GM23248 (cell line): ENCODE data around the gene RELT. TPM values are rescaled to one million over a fixed set of nuclear protein-coding genes. Genes with fewer than 3 reads are reported as not detected.
A peak's percentile ranks its signal among the peaks of the same experiment; 100 is the strongest.

Experiments used
- DNase-seq: peaks from one replicate; pipeline ENCODE4 v3.0.0-alpha.2; 2015
- H2AFZ ChIP-seq: fragments of 200-600 bp; sonication (generic); 2 replicates; pipeline ENCODE4 v1.6.1; 2016; ENCODE audit warnings: antibody characterized with exemption
- H3F3A ChIP-seq: fragments of 200-600 bp; sonication (generic); 2 replicates; pipeline ENCODE4 v1.6.1; 2016; ENCODE audit warnings: mild to moderate bottlenecking, antibody characterized with exemption, mixed run types; ENCODE audit not compliant: insufficient read depth
- H3K27ac ChIP-seq: fragments of 200-600 bp; sonication (generic); 2 replicates; pipeline ENCODE4 v1.5.1; 2016; ENCODE audit warnings: mild to moderate bottlenecking
- H3K27me3 ChIP-seq: fragments of 200-600 bp; sonication (generic); replicated peaks from 2 replicates; pipeline ENCODE4 v1.6.1; 2016; ENCODE audit warnings: mild to moderate bottlenecking; ENCODE audit not compliant: insufficient read depth
- H3K36me3 ChIP-seq: fragments of 200-600 bp; sonication (generic); 2 replicates; pipeline ENCODE4 v1.6.1; 2016; ENCODE audit warnings: low read depth, mild to moderate bottlenecking
- H3K4me1 ChIP-seq: fragments of 200-600 bp; sonication (generic); 2 replicates; pipeline ENCODE4 v1.6.1; 2016; ENCODE audit warnings: mild to moderate bottlenecking; ENCODE audit not compliant: insufficient read depth
- H3K4me2 ChIP-seq: fragments of 200-600 bp; sonication (generic); one replicate; pipeline ENCODE4 v1.6.1; 2016; ENCODE audit warnings: mild to moderate bottlenecking; ENCODE audit not compliant: unreplicated experiment
- H3K4me3 ChIP-seq: fragments of 200-600 bp; sonication (generic); 2 replicates; pipeline ENCODE4 v1.5.1; 2016; ENCODE audit warnings: mild to moderate bottlenecking
- H3K79me2 ChIP-seq: fragments of 200-600 bp; sonication (generic); 2 replicates; pipeline ENCODE4 v1.6.1; 2016; ENCODE audit warnings: mild to moderate bottlenecking; ENCODE audit not compliant: insufficient read depth
- H3K9ac ChIP-seq: fragments of 200-600 bp; sonication (generic); 2 replicates; pipeline ENCODE4 v1.6.1; 2016; ENCODE audit warnings: mild to moderate bottlenecking
- H3K9me2 ChIP-seq: fragments of 200-600 bp; sonication (generic); 2 replicates; pipeline ENCODE4 v1.6.1; 2016; ENCODE audit warnings: mixed run types, mild to moderate bottlenecking, moderate library complexity; ENCODE audit not compliant: insufficient read depth
- H3K9me3 ChIP-seq: fragments of 200-600 bp; sonication (generic); one replicate; pipeline ENCODE4 v1.6.1; 2017; ENCODE audit warnings: low read depth
- H4K20me1 ChIP-seq: fragments of 200-600 bp; sonication (generic); 2 replicates; pipeline ENCODE4 v1.6.0; 2016; ENCODE audit not compliant: insufficient read depth
- EZH2 ChIP-seq: fragments of 200-600 bp; sonication (generic); IDR thresholded peaks from 2 replicates; pipeline ENCODE4 v1.6.1; 2018; ENCODE audit warnings: antibody characterized with exemption, mild to moderate bottlenecking; ENCODE audit not compliant: insufficient read depth, poor library complexity, severe bottlenecking
- EZH2phosphoT487 ChIP-seq: fragments of 200-600 bp; sonication (generic); IDR thresholded peaks from 2 replicates; pipeline ENCODE4 v1.6.1; 2018; ENCODE audit warnings: antibody characterized with exemption, moderate library complexity, mild to moderate bottlenecking, low read depth; ENCODE audit not compliant: insufficient read depth
- WGBS, 2 experiments: methylation state at CpG; one replicate each; pipeline ENCODE4 v1.1.6; 2015 to 2017; ENCODE audit warnings: low lambda C conversion rate in 2 of 2, low coverage in 1 of 2; ENCODE audit errors: missing lambda C conversion rate in 2 of 2; 5-methylcytosine and 5-hydroxymethylcytosine counted together
- in situ Hi-C: fragments of 300-500 bp; cut with MboI; formaldehyde crosslinking; loops from 2 replicates; pipeline ENCODE4 v1.15.0; 2020
- polyA plus RNA-seq: library from polyadenylated mRNA; unstranded; fragments of >200 nt; fragmentation: Nextera tagmentation; extraction: Ambion mirVana; gene quantifications from 2 replicates; pipeline ENCODE4 v1.2.1, GENCODE V29; 2016
- total RNA-seq: library from RNA; depleted of rRNA; stranded (reverse); fragments of >200 nt; shearing (Covaris generic); gene quantifications from 2 replicates; pipeline ENCODE4 v1.2.3, GENCODE V29; 2014

RELT gene
- total and polyA plus RNA-seq, 2 experiments from 2014 or later = 2.9 to 8.2 TPM

GRCh38 chr11:73342633-73343032 is 33.6 kb upstream of the RELT start:
- peaks cover 12% of the 10 kb centered on the region for H4K20me1 ChIP-seq
- H3F3A ChIP-seq = no peaks in the 10 kb centered on the region
- DNase-seq = peak; percentile 44
- no peak overlapping the region for H3K9ac ChIP-seq
- H3K36me3 ChIP-seq = no peaks in the 10 kb centered on the region
- no peak overlapping the region for H2AFZ ChIP-seq
- in situ Hi-C loops = no loop called here
- 13 to 14% methylated on average over 17 to 36 of the region's 54 CpGs for WGBS, 2 experiments
- H3K27ac ChIP-seq = no peak overlapping the region
- no peak for TF ChIP-seq EZH2
- no peak for TF ChIP-seq EZH2phosphoT487
- H3K27me3 ChIP-seq = no peaks in the 10 kb centered on the region
- peak overlapping the region; percentile 22; the same call in 1 of the 2 replicates for H3K4me3 ChIP-seq
- no peaks in the 10 kb centered on the region for H3K9me3 ChIP-seq
- peaks cover 98% of the 10 kb centered on the region for H3K79me2 ChIP-seq
- no peaks in the 10 kb centered on the region for H3K4me1 ChIP-seq
- no peak overlapping the region for H3K4me2 ChIP-seq
- H3K9me2 ChIP-seq = no peaks in the 10 kb centered on the region

- Histone ChIP-seq H3K36me3 (no peaks in the 10 kb centered on the region; the same call in 1 of the 2 replicates), H3K9me3 (no peaks in the 10 kb centered on the region), H3K79me2 (peaks cover 94% of the 10 kb centered on the region), H4K20me1 (peaks cover 12% of the 10 kb centered on the region), H2AFZ (no peak overlapping the region), H3K27ac (no peak overlapping the region), H3K4me3 (no peak overlapping the region), H3K9ac (no peak overlapping the region), H3K9me2 (no peaks in the 10 kb centered on the region), H3F3A (no peaks in the 10 kb centered on the region), H3K27me3 (no peaks in the 10 kb centered on the region), H3K4me1 (no peaks in the 10 kb centered on the region), H3K4me2 (no peak overlapping the region)
- TF ChIP-seq EZH2 (no peak), EZH2phosphoT487 (no peak)
- no peak for DNase-seq
- 38 to 64% methylated on average over 21 to 40 of the region's 40 CpGs for WGBS, 2 experiments
- in situ Hi-C loops = no loop called here
These were observed 32.9 kb upstream of the RELT start for GRCh38 chr11:73343076-73343873.

- Histone ChIP-seq H3K27ac (no peak overlapping the region), H3F3A (no peaks in the 10 kb centered on the region), H2AFZ (no peak overlapping the region), H3K9me2 (no peaks in the 10 kb centered on the region), H3K4me2 (no peak overlapping the region), H3K4me1 (no peaks in the 10 kb centered on the region), H4K20me1 (peaks cover 12% of the 10 kb centered on the region), H3K4me3 (no peak overlapping the region), H3K9ac (no peak overlapping the region), H3K79me2 (peaks cover 91% of the 10 kb centered on the region), H3K9me3 (no peaks in the 10 kb centered on the region), H3K27me3 (no peaks in the 10 kb centered on the region), H3K36me3 (no peaks in the 10 kb centered on the region; the same call in 1 of the 2 replicates)
- in situ Hi-C loops = no loop called here
- WGBS, 2 experiments = 97 to 99% methylated on average over 18 to 20 of the region's 20 CpGs
- no peak for DNase-seq
- no peak for TF ChIP-seq EZH2phosphoT487
- TF ChIP-seq EZH2 = no peak
These were observed 32.0 kb upstream of the RELT start for GRCh38 chr11:73344191-73344607.

GRCh38 chr11:73345481-73346160 is 30.6 kb upstream of the RELT start:
- no peak overlapping the region for H2AFZ ChIP-seq
- H3K27ac ChIP-seq = no peak overlapping the region
- WGBS, 2 experiments = 89 to 90% methylated on average over 5 of the region's 5 CpGs
- no peaks in the 10 kb centered on the region for H3K9me2 ChIP-seq
- H3F3A ChIP-seq = peaks cover 4% of the 10 kb centered on the region; the same call in 1 of the 2 replicates
- TF ChIP-seq EZH2phosphoT487 (no peak), EZH2 (no peak)
- H3K4me3 ChIP-seq = no peak overlapping the region
- H3K4me1 ChIP-seq = no peaks in the 10 kb centered on the region
- no peak for DNase-seq
- no peaks in the 10 kb centered on the region for H3K27me3 ChIP-seq
- H4K20me1 ChIP-seq = peaks cover 9% of the 10 kb centered on the region
- peaks cover 78% of the 10 kb centered on the region for H3K79me2 ChIP-seq
- no peak overlapping the region for H3K4me2 ChIP-seq
- H3K9ac ChIP-seq = no peak overlapping the region
- H3K36me3 ChIP-seq = no peaks in the 10 kb centered on the region; the same call in 1 of the 2 replicates
- no peaks in the 10 kb centered on the region for H3K9me3 ChIP-seq
- in situ Hi-C loops = no loop called here
